Gastroesophageal sphincter (tissue), 3 donors: ENCODE data around the gene GPR39.

ENCODE experiments used
- EP300 ChIP-seq: sonication (generic); formaldehyde crosslinking; IDR thresholded peaks from one replicate; pipeline ENCODE4 v1.6.1; 2017; ENCODE audit warnings: antibody characterized with exemption, mild to moderate bottlenecking
- POLR2A ChIP-seq, 2 donors: fragments of 450-650 bp; IDR thresholded peaks; one replicate each; pipeline ENCODE4 v1.6.1; 2017; ENCODE audit warnings: antibody characterized with exemption in 2 of 2, mild to moderate bottlenecking in 2 of 2, moderate library complexity in 1 of 2
- POLR2AphosphoS5 ChIP-seq: sonication (generic); formaldehyde crosslinking; IDR thresholded peaks from one replicate; pipeline ENCODE4 v1.6.1; 2017; ENCODE audit warnings: antibody characterized with exemption
- TF ChIP-seq, protein P1 (sequence below), 4 experiments: fragments of 200-600 bp in 2 of 4; fragments of 450-650 bp in 2 of 4; sonication (generic) in 1 of 4; IDR thresholded peaks; one replicate each; pipeline ENCODE4 v1.5.1; 2017 to 2019; ENCODE audit warnings: antibody characterized with exemption in 4 of 4, mild to moderate bottlenecking in 2 of 4, moderate library complexity in 2 of 4

DNA sequence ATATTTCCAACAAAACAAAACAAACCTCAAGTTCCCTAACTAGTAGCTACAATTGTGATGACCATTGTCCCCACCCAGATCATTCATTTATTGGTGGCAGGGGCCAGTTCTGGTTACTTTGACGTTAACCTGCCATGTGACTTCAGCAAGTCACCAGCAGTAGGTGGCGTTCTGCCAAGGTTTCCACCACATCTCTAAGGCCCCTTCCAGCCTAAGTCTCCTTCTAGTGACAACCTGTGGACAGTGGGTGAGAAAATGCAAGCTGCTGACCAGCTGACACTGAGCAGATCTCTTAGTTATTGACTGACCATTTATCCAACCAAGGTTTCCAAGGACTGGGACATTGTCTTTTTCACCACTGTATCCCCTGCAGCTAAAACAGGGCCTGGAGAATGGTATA is 98.4 kb downstream of the GPR39 start:
- TF ChIP-seq, protein P1, sequence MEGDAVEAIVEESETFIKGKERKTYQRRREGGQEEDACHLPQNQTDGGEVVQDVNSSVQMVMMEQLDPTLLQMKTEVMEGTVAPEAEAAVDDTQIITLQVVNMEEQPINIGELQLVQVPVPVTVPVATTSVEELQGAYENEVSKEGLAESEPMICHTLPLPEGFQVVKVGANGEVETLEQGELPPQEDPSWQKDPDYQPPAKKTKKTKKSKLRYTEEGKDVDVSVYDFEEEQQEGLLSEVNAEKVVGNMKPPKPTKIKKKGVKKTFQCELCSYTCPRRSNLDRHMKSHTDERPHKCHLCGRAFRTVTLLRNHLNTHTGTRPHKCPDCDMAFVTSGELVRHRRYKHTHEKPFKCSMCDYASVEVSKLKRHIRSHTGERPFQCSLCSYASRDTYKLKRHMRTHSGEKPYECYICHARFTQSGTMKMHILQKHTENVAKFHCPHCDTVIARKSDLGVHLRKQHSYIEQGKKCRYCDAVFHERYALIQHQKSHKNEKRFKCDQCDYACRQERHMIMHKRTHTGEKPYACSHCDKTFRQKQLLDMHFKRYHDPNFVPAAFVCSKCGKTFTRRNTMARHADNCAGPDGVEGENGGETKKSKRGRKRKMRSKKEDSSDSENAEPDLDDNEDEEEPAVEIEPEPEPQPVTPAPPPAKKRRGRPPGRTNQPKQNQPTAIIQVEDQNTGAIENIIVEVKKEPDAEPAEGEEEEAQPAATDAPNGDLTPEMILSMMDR (IDR thresholded peaks at IDR 0.05) = no peak
- no peak for TF ChIP-seq POLR2A (IDR thresholded peaks at IDR 0.05)
- TF ChIP-seq POLR2AphosphoS5 = no peak
- TF ChIP-seq EP300 = no peak
